K562 (cell line): ENCODE results near the gene ACBD4. TPM values are rescaled to one million over a fixed set of nuclear protein-coding genes. Genes with fewer than 3 reads are reported as not detected.
A peak's percentile ranks its signal among the peaks of the same experiment; 100 is the strongest.

Experiments used
- ATAC-seq: fragments of 200-7000 bp; cut with Tn5 transposase; 3 replicates; pipeline ENCODE4 v1.9.1; 2020; ENCODE audit warnings: moderate library complexity
- BruUV-seq: library from RNA; stranded (reverse); fragments of 400-500 nt; replicated peaks from 2 replicates; lab custom pipeline; 2021; lab: Mats Ljungman, UMichigan
- CTCF ChIA-PET: fragments of 300-600 bp; formaldehyde crosslinking; extraction: SDS; loops from one replicate; lab custom pipeline; 2021; ENCODE audit warnings: low intra/inter-chr PET ratio; lab: Yijun Ruan, JAX
- POLR2A ChIA-PET: fragments of 300-600, 350-650 bp; sonication (Branson Sonifier 250); formaldehyde crosslinking; extraction: SDS; loops from one replicate; lab custom pipeline; 2021; ENCODE audit warnings: antibody characterized with exemption, inconsistent platforms; lab: Yijun Ruan, JAX
- DNase-seq, 4 experiments: peaks; one replicate each; pipeline versions ENCODE4 v3.0.0 to v3.0.0-alpha.2; 2011 to 2018; ENCODE audit warnings: low spot score in 3 of 4, mixed read lengths in 3 of 4; ENCODE audit errors: extremely low read depth in 1 of 4
- FAIRE-seq: peaks from 2 replicates; lab custom pipeline; 2011; peaks lifted over from hg19 to GRCh38; lab: Jason Lieb, UNC
- H2AFZ ChIP-seq: 2 replicates; pipeline ENCODE4 v1.6.0; 2011; ENCODE audit warnings: low read depth, low read length, control low read depth, inconsistent platforms
- H3K27ac ChIP-seq: fragments of 200-600 bp; 3 replicates; pipeline ENCODE4 v1.8.0; 2011; ENCODE audit warnings: low read depth, mild to moderate bottlenecking, control low read depth, inconsistent platforms, low read length, moderate library complexity, mixed read lengths; ENCODE audit errors: extremely low read depth
- H3K27me3 ChIP-seq, 2 experiments: fragments of 300-600 bp in 1 of 2; 2 replicates in 1 of 2; 3 replicates in 1 of 2; pipeline versions ENCODE4 v1.6.0 to v1.8.0; 2011; ENCODE audit warnings: inconsistent platforms in 2 of 2, low read length in 2 of 2, mild to moderate bottlenecking in 1 of 2, mixed read lengths in 1 of 2, moderate library complexity in 1 of 2; ENCODE audit not compliant: control insufficient read depth in 2 of 2, insufficient read depth in 2 of 2
- H3K36me3 ChIP-seq: fragments of 300-600 bp; 3 replicates; pipeline ENCODE4 v1.8.0; 2011; ENCODE audit warnings: mild to moderate bottlenecking, low read length, inconsistent platforms; ENCODE audit not compliant: control insufficient read depth, insufficient read depth
- H3K4me1 ChIP-seq, 2 experiments: fragments of 200-600 bp in 1 of 2; replicated peaks in 1 of 2; 2 replicates in 1 of 2; 3 replicates in 1 of 2; pipeline versions ENCODE4 v1.5.1 to v1.8.0; 2011; ENCODE audit warnings: inconsistent platforms in 2 of 2, low read length in 2 of 2, mild to moderate bottlenecking in 1 of 2, mixed read lengths in 1 of 2, moderate library complexity in 1 of 2; ENCODE audit not compliant: control insufficient read depth in 2 of 2, insufficient read depth in 2 of 2
- H3K4me2 ChIP-seq: 2 replicates; pipeline ENCODE4 v1.6.1; 2011; ENCODE audit warnings: low read length, control low read depth, inconsistent platforms, mixed read lengths; ENCODE audit not compliant: insufficient read depth
- H3K4me3 ChIP-seq: fragments of 200-600 bp; sonication (generic), shearing (Covaris generic); 2 replicates; pipeline ENCODE4 v1.5.1; 2016; ENCODE audit warnings: control low read depth, inconsistent platforms
- H3K79me2 ChIP-seq: fragments of 200-600 bp; 3 replicates; pipeline ENCODE4 v1.8.0; 2011; ENCODE audit warnings: low read length, inconsistent platforms; ENCODE audit not compliant: control insufficient read depth, insufficient read depth
- H3K9ac ChIP-seq, 2 experiments: 2 replicates each; pipeline versions ENCODE4 v1.6.0 to v1.6.1; 2011; ENCODE audit warnings: low read depth in 2 of 2, low read length in 2 of 2, control low read depth in 1 of 2, inconsistent platforms in 1 of 2, mild to moderate bottlenecking in 1 of 2, mixed read lengths in 1 of 2; ENCODE audit not compliant: insufficient read depth in 1 of 2
- H3K9me1 ChIP-seq: one replicate; pipeline ENCODE4 v1.6.0; 2011; ENCODE audit warnings: inconsistent platforms, mild to moderate bottlenecking, low read length, moderate library complexity; ENCODE audit not compliant: control insufficient read depth, insufficient read depth
- H3K9me3 ChIP-seq: replicated peaks from 2 replicates; pipeline ENCODE4 v1.5.1; 2011; ENCODE audit warnings: low read depth, low read length, inconsistent platforms; ENCODE audit not compliant: control insufficient read depth, insufficient read depth
- H4K20me1 ChIP-seq: replicated peaks from 2 replicates; pipeline ENCODE4 v1.6.1; 2011; ENCODE audit warnings: low read length, inconsistent platforms, mixed read lengths; ENCODE audit not compliant: control insufficient read depth, insufficient read depth
- CAMTA2 ChIP-seq: fragments of 250-450 bp; sonication (Bioruptor Pico); conservative IDR thresholded peaks from 2 replicates; pipeline ENCODE4 v1.5.1; 2022
- CHD2 ChIP-seq: IDR thresholded peaks from 2 replicates; pipeline ENCODE4 v1.6.1; 2011; ENCODE audit warnings: low read depth, low read length
- IFI16 ChIP-seq: fragments of 250-450 bp; sonication (Bioruptor Pico); IDR thresholded peaks from 2 replicates; pipeline ENCODE4 v2.1.2; 2022; ENCODE audit warnings: mild to moderate bottlenecking, inconsistent platforms
- PCBP1 ChIP-seq: fragments of 200-400 bp; formaldehyde crosslinking; IDR thresholded peaks from 2 replicates; pipeline ENCODE4 v1.6.1; 2018; ENCODE audit warnings: mild to moderate bottlenecking, low read depth, low read length; ENCODE audit not compliant: poor library complexity, severe bottlenecking
- ZNF586 ChIP-seq: fragments of 450-650 bp; formaldehyde crosslinking; conservative IDR thresholded peaks from 2 replicates; pipeline ENCODE4 v1.4.0; 2020; ENCODE audit warnings: mild to moderate bottlenecking, moderate library complexity
- WGBS: fragments of 100-300 bp; shearing (Covaris generic); methylation state at CpG from one replicate; pipeline ENCODE4 v1.1.6; 2016; ENCODE audit warnings: low coverage, mixed read lengths; ENCODE audit not compliant: insufficient coverage; ENCODE audit errors: missing lambda C conversion rate; 5-methylcytosine and 5-hydroxymethylcytosine counted together
- in situ Hi-C: fragments of 300-500 bp; cut with MboI; formaldehyde crosslinking; loops from 4 replicates; pipeline ENCODE4 v1.15.0; 2018; ENCODE audit warnings: inconsistent platforms, mixed read lengths
- intact Hi-C: fragments of 100-400 bp; cut with micrococcal nuclease; formaldehyde crosslinking; loops from 2 replicates; pipeline ENCODE4 v1.14.2; 2022
- polyA plus RNA-seq, 8 experiments: library from polyadenylated mRNA; depleted of rRNA in 4 of 8; stranded (reverse) in 5 of 8; unstranded in 3 of 8; fragments of >200 nt; fragmentation: Nextera tagmentation in 2 of 8; fragmentation: Illumina TruSeq in 1 of 8; extraction: Ambion mirVana in 2 of 8; extraction: Trizol in 1 of 8; gene quantifications; 2 replicates each; pipeline versions ENCODE4 v1.2.1 to v1.2.3, GENCODE V29; 2011 to 2014; ENCODE audit warnings: inconsistent platforms in 1 of 8, missing spikeins in 1 of 8
- total RNA-seq, 7 experiments: library from RNA; depleted of rRNA in 6 of 7; stranded (reverse); fragments of >200 nt in 6 of 7; fragmentation: Illumina TruSeq in 2 of 7; extraction: Trizol in 2 of 7; gene quantifications; 2 replicates each; pipeline versions ENCODE4 v1.2.1 to v1.2.3, GENCODE V29; 2011 to 2021; ENCODE audit warnings: low replicate concordance in 1 of 7
- TF ChIP-seq, protein P1 (sequence below), 2 experiments: fragments of 200-800 bp in 1 of 2; sonication (Bioruptor generic) in 1 of 2; sonication (generic) in 1 of 2; formaldehyde crosslinking in 1 of 2; IDR thresholded peaks in 1 of 2; conservative IDR thresholded peaks in 1 of 2; 2 replicates each; pipeline versions ENCODE4 v1.5.0 to v1.6.1; 2016 to 2020; ENCODE audit warnings: missing compliant biosample characterization in 1 of 2, missing genetic modification characterization in 1 of 2, missing genetic modification reagents in 1 of 2

The ACBD4 gene
- total and polyA plus RNA-seq, 9 of the 15 experiments (the other 6 are each of a cell fraction or from before 2014, with no cell fraction given) = 0.14 to 6.9 (median 4.6) TPM

DNA sequence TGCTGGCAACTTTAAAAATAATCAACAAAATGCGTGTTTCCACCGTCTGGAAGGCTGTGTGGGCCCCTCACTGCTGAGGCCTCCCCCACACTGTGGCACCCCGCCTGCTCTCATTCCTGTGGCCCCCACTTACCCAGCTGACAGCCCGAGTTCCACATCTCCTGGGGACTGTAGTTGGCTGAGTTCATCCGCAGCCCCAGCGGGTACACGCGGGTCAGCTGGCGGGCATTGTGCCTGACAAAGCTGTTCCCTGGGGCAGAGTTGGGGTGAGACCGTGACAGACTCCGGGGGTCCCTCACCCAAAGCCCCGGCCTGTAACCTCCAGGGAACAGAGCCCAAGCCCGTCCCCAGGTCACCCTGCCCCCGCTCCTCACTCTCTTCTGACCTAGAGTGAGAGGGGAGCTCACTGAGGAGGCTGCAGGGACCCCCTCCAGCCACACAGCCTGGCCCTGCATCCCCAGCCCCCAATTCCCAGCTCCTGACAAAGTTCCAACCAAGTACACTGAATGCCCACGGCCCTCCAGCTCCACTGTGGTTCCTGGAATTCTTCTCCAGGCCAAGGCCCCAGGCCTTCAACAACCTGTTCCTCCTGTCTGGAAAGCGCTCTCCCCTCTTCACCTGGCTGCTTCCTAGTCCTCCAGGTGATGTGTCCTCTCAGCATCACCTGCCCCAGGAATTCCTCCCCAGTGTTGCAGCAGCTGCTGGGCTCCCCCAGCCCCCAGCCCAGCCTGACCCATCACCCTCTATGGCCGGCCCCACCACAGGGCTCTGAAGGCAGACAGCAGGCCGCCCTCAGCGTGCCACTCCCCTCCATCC lies 21.2 kb upstream of the ACBD4 start:
- no peaks in the 10 kb centered on the region for H3K9me1 ChIP-seq
- ATAC-seq = no peak
- no peak overlapping the region for H3K4me3 ChIP-seq
- whole genome bisulfite sequencing = 77% methylated on average over 15 of the region's 19 CpGs
- no peak for DNase-seq
- 0 out of 4 replicates have a peak overlapping the region, but pooled peaks of 1 of the 2 experiments have one; percentile 21 for H3K9ac ChIP-seq
- CTCF ChIA-PET = no interaction called here
- intact Hi-C loops (no loop called here), in situ Hi-C loops (no loop called here)
- FAIRE-seq = no peak
- no peak overlapping the region for H3K27ac ChIP-seq
- no peaks in the 10 kb centered on the region for H3K9me3 ChIP-seq
- no peaks in the 10 kb centered on the region for H3K36me3 ChIP-seq
- no peak for TF ChIP-seq ZNF586
- TF ChIP-seq CAMTA2 = no peak
- no peak for TF ChIP-seq IFI16 (CRISPR knock-in tag)
- H3K4me1 ChIP-seq = peaks cover 0 to 30% of the 10 kb centered on the region in 2 experiments; a peak in 3 of 5 replicates
- peaks cover under 1% of the 10 kb centered on the region; the same call in 1 of the 2 replicates for H4K20me1 ChIP-seq
- no peak overlapping the region for H3K4me2 ChIP-seq
- H2AFZ ChIP-seq = no peak overlapping the region
- H3K27me3 ChIP-seq = no peaks in the 10 kb centered on the region
- POLR2A ChIA-PET = interaction anchor here (0.7 to 1.5 kb wide), 4 partner anchors 8 to 15 kb away, joined by 3 to 5 read pairs (median 4); no protein-coding TSS in a partner anchor
- H3K79me2 ChIP-seq = no peaks in the 10 kb centered on the region
- no TSS peak for BruUV-seq

DNA sequence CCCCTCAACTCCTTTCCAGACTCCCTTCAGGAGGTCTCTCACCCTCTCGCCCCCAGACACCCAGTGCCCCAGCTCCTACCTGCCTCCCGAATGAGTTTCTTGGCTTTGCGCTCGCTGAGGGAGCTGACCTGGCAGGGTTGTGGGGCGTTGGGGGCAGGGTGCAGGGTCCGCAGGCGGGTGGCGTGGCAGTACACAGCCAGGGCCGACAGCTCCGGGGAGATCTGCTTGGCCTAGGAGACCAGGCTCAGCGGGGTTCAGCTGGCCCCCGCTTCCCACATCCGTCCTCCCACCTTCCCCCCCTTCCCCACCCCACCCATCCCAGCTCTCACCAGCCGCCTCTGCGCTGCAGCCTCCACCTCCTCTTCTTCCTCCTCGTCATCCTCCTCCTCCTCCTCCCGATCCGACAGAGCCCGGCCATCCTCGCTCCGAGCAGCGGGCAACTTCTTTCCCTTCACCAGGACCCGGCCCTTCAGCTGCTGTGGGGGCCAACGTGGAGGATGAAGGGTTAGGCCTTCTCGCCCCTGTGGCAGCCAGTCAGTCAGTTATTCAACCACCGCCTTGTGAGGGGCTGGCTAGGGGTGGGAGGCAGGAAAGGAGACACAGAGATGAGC lies 20.4 kb upstream of the ACBD4 start:
- Histone ChIP-seq H2AFZ (no peak overlapping the region), H3K4me2 (no peak overlapping the region), H3K4me3 (no peak overlapping the region), H3K27me3 (no peaks in the 10 kb centered on the region), H4K20me1 (no peaks in the 10 kb centered on the region), H3K9me1 (no peaks in the 10 kb centered on the region), H3K79me2 (no peaks in the 10 kb centered on the region), H3K4me1 (peaks cover 0 to 32% of the 10 kb centered on the region in 2 experiments; a peak in 3 of 5 replicates), H3K9ac (0 out of 4 replicates have a peak overlapping the region, but pooled peaks of 1 of the 2 experiments have one; percentile 21), H3K27ac (no peak overlapping the region), H3K36me3 (no peaks in the 10 kb centered on the region), H3K9me3 (no peaks in the 10 kb centered on the region)
- ATAC-seq (no peak), DNase-seq (no peak), FAIRE-seq (no peak)
- no peak for TF ChIP-seq CHD2
- TF ChIP-seq, protein P1, sequence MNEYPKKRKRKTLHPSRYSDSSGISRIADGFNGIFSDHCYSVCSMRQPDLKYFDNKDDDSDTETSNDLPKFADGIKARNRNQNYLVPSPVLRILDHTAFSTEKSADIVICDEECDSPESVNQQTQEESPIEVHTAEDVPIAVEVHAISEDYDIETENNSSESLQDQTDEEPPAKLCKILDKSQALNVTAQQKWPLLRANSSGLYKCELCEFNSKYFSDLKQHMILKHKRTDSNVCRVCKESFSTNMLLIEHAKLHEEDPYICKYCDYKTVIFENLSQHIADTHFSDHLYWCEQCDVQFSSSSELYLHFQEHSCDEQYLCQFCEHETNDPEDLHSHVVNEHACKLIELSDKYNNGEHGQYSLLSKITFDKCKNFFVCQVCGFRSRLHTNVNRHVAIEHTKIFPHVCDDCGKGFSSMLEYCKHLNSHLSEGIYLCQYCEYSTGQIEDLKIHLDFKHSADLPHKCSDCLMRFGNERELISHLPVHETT (CRISPR knock-in tag; conservative IDR thresholded peaks at IDR 0.05 in 1 of 2, IDR thresholded peaks at IDR 0.05 in 1 of 2) = no peak
- TF ChIP-seq PCBP1 = peak; percentile 54
- CTCF ChIA-PET = no interaction called here
- no TSS peak for BruUV-seq
- WGBS = 72% methylated on average over 10 of the region's 26 CpGs
- POLR2A ChIA-PET = interaction anchor here (0.7 to 2.3 kb wide), 8 partner anchors 8 to 54 kb away, joined by 3 to 11 read pairs (median 4); partner anchors contain the start of genes HEXIM1 and NMT1
- in situ Hi-C loops = no loop called here
- intact Hi-C loops = no loop called here
